HG02623 (cell line): ENCODE results near the gene KRTCAP3.

Source experiments
- ATAC-seq: cut with Tn5 transposase; IDR thresholded peaks from one replicate; pipeline ENCODE4 v1.9.1; 2021; ENCODE audit warnings: moderate library complexity; ENCODE audit not compliant: unreplicated experiment

KRTCAP3 gene

DNA sequence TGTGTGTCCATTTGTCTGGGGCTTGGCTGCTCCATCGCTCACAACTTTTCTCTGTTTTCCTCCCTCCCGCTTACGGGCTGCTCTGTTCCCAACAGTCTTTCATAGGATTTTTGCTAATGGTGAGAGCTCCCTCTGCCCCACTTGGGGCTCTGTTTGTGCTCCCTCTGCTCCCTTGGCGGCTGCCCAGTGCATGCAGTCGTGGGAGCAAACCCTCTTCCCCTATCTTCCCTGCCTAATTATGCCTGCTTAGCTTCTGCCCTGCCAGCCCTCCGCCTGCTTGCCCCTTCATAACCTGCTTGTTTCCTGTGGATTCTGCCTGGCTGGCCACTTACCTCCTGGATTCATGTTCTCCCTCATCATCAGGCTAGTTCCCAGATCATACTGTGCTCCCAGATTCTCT is 6.6 kb upstream of the KRTCAP3 start:
- no peak for ATAC-seq

GRCh38 chr2:27441226-27441926 is 805 bp upstream of the KRTCAP3 start:
- no peak for ATAC-seq

GRCh38 chr2:27442920-27443282 is 720 bp downstream of the KRTCAP3 start:
- ATAC-seq, result no peak

DNA sequence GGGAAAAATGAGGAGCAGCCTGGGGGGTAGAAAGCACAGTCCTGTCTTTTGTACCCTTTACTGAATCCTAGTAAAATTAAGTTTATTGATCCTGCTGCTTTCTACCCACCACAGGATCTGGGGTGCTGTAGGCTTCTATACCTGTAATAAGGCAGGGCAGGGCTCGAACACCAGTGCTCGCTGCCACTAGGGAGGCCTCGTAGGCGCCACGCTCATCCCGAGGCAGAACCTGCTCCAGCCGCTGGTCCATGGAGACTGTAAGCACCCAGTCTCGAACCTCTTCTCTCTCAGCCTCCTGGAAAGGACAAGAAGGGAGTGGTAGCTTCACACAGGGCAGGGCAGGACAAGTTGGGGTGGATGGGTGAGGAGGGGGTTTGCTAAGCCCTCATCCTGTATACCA is 3.0 kb downstream of the KRTCAP3 start:
- ATAC-seq, result no peak

DNA sequence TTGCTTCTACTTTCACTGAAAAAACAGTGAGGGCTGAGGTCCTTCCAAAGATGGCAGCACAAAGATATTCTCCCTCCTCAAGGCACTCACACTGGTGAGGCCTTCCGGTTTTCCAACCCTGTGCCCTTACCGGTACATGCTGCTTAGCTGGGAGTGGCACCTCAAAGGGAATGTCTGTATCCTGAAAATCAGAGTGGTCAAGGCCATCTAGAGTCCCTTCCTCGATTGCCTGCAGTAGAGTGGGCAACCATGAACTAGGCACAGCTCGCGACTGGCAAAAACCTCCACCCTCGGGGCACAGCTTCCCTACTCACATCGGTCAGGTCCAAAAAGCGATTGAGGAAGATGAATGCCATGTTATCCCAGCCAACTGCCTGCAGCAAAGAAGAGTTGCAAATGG is 3.4 kb downstream of the KRTCAP3 start:
- no peak for ATAC-seq

- ATAC-seq, result no peak
Measured at GRCh38 chr2:27446057-27446456, 3.9 kb downstream of the KRTCAP3 start.

- ATAC-seq, result no peak
Measured at GRCh38 chr2:27448381-27448780, 6.2 kb downstream of the KRTCAP3 start.

DNA sequence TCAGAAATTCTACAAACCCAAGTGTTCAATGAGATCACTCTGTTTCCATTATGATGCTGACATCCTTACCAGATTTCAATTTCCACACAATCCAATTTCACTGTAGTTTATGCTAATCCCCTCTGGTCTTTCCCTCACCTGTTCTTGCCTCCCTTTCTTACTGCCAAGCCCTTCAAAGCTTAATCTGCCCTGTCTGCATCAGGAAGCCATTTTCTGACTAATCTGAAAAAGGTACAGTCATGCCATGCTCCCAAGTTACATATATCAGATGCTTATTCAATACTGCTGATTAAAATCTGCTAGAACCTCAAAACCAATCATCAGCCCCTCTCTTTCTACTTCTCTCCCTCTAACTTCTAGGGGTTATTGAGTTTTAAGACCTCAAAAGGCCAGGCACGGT is 8.9 kb downstream of the KRTCAP3 start:
- ATAC-seq, result no peak

- no peak for ATAC-seq
Measured at GRCh38 chr2:27453968-27454367, 11.8 kb downstream of the KRTCAP3 start.

GRCh38 chr2:27461118-27461517 is 18.9 kb downstream of the KRTCAP3 start:
- ATAC-seq, result no peak

GRCh38 chr2:27464443-27464842 is 22.3 kb downstream of the KRTCAP3 start:
- ATAC-seq, result no peak

- ATAC-seq, result no peak
Measured at GRCh38 chr2:27471961-27472360, 29.8 kb downstream of the KRTCAP3 start.

DNA sequence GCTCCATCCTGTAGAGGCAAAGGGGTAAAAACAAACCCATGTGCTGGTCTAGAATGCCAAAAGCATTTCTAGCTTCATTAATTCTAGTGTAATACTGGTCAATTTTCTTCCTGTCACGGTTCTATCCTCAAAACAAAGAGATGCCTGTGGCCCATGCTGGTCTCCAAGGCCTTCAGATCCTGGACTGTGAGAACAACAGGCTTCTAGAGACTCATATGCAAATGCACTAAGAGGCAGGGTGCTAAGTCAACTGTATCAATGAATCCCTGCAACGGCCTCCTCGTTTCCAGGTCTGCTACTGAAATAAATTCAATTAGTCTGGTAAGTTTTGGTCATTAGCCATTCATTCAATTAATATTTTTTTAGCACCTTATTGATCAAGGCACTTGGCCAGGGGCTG is 43.3 kb downstream of the KRTCAP3 start:
- no peak for ATAC-seq

DNA sequence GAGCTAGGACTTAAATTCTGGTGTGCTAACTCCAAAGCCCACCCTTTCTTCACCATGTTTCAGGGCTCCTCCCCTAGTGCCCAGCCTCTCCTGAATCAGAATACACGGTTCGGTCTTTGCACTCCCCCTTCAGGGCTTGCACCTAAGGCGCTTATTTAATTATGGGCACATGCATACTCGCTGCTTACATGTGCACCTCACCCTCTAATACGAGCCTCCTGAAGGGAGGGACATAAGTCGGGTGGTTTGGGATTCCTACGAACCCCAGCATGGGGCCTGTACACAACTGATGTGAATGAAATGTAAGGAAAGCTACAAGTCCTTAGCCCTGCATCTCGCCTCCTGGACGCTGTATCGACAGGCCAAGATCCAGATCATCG is 46.9 kb downstream of the KRTCAP3 start:
- ATAC-seq, result no peak

DNA sequence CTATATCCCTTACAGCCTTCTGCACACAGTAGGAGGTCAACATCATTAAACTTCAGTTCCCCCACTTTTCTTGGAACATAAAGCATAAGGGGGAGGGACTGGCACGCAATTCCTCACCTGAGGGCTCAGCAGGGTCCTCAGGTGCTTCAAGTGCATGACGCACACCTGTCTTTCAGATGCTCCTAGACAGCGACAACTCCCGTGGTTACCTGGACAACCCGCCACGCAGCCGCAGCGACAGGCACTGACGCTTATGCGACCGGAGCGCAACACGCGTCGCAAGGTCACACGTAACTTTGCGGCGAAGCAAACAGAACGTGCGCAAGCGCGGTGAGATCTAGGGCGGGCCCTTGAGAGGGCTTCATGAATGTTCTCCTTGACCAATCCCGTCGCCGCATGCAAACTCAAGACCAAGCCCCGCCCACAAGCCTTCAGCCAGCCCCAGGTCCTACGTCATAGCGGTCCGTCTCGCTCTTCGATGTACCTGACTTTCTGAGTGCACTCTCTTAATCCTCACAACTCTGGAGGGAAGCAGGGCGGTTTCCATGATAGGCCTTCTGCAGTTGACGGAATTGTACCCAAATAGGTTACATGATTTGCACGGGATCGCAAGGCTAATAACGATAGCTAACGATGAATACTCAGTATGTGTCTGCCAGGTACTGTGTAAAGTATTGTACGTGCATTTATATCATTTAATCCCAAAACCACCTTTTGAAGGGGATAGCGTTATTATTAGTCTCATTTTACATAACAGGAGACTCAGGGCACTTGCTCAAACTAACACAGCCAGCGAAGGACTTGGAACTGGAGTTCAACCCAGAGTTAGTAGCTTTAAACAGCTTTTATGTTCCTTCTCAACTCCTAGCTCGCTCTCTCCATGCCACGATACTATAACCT is 47.6 kb downstream of the KRTCAP3 start, which contains the start of gene IFT172:
IFT172 (minus strand) TSS at position 246 of the 900 bp plus-strand sequence; CDS start at position 156, 90 bp downstream.
- peak; percentile 94 for ATAC-seq

- no peak for ATAC-seq
Measured at GRCh38 chr2:27492557-27492956, 50.4 kb downstream of the KRTCAP3 start.

DNA sequence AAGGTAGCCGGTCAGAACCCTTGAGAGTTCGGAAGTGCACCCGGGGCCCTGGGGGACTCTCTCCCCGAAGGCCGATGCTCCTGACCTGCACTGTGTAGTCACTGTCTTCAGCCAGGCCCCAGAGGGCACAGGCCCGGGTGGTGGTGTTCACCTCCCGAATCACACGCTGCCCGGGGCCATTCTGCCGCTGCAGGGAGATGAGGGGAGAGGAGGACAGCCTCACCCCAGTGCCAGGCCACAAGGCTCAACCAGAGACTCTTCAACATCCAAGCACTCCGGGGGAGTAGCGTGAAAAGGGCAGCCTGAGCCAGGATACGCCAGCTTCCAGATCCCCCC is 51.7 kb downstream of the KRTCAP3 start:
- no peak for ATAC-seq
